ENCODE results near the gene KLHL22.

The KLHL22 gene

DNA sequence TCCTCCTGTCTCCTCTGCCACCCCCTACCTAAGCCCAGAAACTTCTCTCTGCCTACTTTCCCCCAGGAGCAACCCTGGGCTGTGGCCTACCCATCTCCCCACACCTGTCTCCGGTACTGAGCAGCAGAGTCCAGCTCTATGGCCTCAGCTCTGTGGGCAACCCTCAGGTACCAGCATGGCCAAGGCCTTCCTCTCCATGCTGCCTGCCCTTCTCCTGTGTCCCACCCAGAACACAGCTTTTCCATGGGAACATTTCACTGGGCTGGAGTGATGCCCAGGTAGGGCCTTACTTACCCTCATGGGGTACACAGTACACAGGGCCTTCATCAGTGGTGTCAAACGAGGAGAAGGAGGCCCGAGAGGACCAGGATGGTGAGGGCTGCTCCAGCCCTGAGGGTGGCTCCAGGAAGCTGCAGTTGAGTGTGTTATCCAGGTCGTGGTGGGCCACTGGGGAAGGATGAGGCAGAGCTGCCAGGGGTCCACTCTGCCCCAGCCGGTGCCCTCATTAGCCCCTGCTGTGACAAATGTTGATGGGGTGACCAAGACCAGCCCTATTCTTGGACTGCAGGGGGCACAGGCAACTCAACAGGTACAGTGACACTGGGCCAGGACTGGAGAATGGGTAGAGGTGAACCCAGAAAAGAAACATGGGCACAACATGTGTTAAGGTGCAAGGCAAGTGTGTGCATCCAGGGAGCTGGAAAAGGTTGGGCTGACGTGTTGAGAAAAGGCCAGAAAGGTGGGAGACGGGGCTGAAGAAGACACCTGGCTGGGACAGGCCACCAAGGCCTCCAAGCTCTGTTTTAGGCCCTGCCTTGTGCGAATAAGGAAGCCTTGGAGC, 68.3 kb downstream of the KLHL22 start:
- Mint-ChIP-seq H3K4me3 (peak overlapping the region; percentile 34), H3K27ac (no peak overlapping the region), H3K9me3 (no peaks in the 10 kb centered on the region), H3K36me3 (peaks cover 4% of the 10 kb centered on the region), H3K4me1 (peaks cover 6% of the 10 kb centered on the region), H3K27me3 (peaks cover 26% of the 10 kb centered on the region)
- no peak for DNase-seq (ENCODE audit: low spot score in 2 of 2)
- ATAC-seq (ENCODE audit: low read depth), result no peak

- Mint-ChIP-seq H3K4me1 (peaks cover 6% of the 10 kb centered on the region), H3K9me3 (no peaks in the 10 kb centered on the region), H3K27me3 (peaks cover 21% of the 10 kb centered on the region), H3K27ac (no peak overlapping the region), H3K4me3 (no peak overlapping the region), H3K36me3 (peaks cover 4% of the 10 kb centered on the region)
- DNase-seq (ENCODE audit: low spot score in 2 of 2), result no peak
- no peak for ATAC-seq (ENCODE audit: low read depth)
Observed at GRCh38 chr22:20426259-20426615, 69.4 kb downstream of the KLHL22 start.

- DNase-seq (ENCODE audit: low spot score in 2 of 2) (no peak), ATAC-seq (ENCODE audit: low read depth) (no peak)
- H3K36me3 Mint-ChIP-seq, result peaks cover 4% of the 10 kb centered on the region
- no peaks in the 10 kb centered on the region for H3K9me3 Mint-ChIP-seq
- H3K4me3 Mint-ChIP-seq, result no peak overlapping the region
- H3K4me1 Mint-ChIP-seq, result peaks cover 6% of the 10 kb centered on the region
- peaks cover 21% of the 10 kb centered on the region for H3K27me3 Mint-ChIP-seq
- no peak overlapping the region for H3K27ac Mint-ChIP-seq
Observed at GRCh38 chr22:20425566-20426258, 69.9 kb downstream of the KLHL22 start.

DNA sequence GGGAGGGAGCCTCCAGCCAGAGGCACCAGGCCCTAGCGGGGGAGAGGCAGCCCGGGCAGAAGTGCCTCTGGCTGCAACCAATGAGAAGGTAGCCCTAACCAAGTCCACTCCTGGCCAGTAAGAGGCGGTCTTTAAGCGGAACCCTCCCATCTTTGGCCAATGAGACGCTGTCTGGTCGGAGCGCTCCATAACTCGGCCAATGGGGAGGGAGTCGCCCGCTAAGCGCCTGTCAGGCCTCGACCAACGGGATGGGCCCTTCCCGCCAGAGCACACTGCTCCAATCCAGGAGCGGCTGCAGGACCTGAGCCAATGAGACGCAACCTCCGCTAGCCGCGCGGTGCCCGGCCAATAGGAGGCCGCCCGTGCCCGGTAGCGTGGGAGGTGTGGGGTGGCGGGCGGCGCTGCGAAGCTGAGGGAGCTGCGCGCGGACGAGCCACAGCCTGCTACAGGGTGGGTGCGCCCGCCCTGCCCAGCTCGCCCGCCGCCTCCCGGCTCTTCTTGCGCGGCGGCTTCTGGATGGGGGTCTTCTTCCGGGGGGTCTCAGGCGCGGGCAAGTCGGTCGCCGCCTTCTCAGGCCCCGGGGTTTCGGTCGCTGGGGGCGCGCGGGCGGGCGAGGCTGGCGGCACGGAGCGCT, 70.5 kb downstream of the KLHL22 start:
- H3K27ac Mint-ChIP-seq, result no peak overlapping the region
- H3K27me3 Mint-ChIP-seq, result peaks cover 21% of the 10 kb centered on the region
- peaks cover 4% of the 10 kb centered on the region for H3K36me3 Mint-ChIP-seq
- no peak for DNase-seq (ENCODE audit: low spot score in 2 of 2)
- H3K9me3 Mint-ChIP-seq, result no peaks in the 10 kb centered on the region
- no peak for ATAC-seq (ENCODE audit: low read depth)
- H3K4me1 Mint-ChIP-seq, result peaks cover 6% of the 10 kb centered on the region
- peak overlapping the region; percentile 69 for H3K4me3 Mint-ChIP-seq

DNA sequence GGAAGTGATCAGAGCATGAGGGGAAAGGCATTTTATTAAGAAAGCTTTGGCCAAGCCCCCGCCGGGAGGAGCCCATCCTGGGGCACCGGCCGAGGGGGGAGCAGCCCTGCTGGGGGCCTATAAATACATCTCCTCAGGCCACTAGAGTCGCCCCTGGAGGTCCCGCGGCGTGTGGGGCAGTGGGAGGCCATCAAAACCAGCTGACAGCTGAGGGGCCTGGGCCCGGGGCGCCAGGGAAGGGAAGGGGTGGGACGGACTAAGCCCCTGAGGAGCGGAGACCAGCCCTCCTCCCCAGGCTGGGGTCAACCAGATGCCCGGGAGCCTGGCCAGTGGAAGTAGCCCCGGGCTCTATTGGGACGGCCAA, 71.0 kb downstream of the KLHL22 start:
- Mint-ChIP-seq H3K27me3 (peaks cover 21% of the 10 kb centered on the region), H3K4me1 (peaks cover 6% of the 10 kb centered on the region), H3K27ac (no peak overlapping the region), H3K36me3 (peaks cover 4% of the 10 kb centered on the region), H3K9me3 (no peaks in the 10 kb centered on the region), H3K4me3 (peak overlapping the region; percentile 69)
- ATAC-seq (ENCODE audit: low read depth), result no peak
- DNase-seq (ENCODE audit: low spot score in 2 of 2), result no peak

DNA sequence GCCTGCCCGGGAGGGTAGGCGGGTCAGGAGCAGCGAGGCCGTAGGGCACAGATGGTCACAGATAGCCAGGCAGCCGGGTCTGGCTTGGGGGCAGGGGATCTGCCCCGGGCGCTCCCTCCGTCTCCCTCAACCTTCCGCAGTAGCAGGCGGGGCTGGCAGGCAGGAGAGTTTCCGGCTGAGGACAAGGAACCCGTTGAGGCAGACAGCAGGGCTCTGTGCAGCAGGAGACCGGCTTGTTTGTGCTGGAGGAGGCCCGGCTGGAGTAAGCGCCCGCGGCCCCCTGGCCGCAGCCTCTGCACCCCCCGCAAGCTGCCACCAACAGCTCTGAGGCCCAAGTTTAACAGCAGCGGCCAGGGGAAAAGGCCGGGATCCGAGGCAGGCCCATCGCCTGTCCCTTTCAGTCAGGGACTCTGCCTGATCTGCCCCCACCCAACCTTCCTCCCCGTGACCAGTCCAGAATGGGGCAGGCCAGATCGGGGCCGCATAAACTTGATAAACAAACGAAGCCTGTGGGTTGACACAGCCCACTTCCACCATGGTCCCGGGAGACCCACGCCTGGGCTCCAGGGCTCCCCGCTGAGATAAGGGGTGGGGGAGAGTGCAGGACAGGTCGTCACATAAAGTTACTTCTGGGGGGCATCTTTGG, 71.6 kb downstream of the KLHL22 start:
- Mint-ChIP-seq H3K27ac (no peak overlapping the region), H3K4me1 (peaks cover 5% of the 10 kb centered on the region), H3K4me3 (no peak overlapping the region), H3K27me3 (peaks cover 23% of the 10 kb centered on the region), H3K9me3 (no peaks in the 10 kb centered on the region), H3K36me3 (peaks cover 4% of the 10 kb centered on the region)
- ATAC-seq (ENCODE audit: low read depth), result no peak
- no peak for DNase-seq (ENCODE audit: low spot score in 2 of 2)

GRCh38 chr22:20423008-20423905, 72.3 kb downstream of the KLHL22 start:
- DNase-seq (ENCODE audit: low spot score in 2 of 2) (no peak), ATAC-seq (ENCODE audit: low read depth) (no peak)
- Mint-ChIP-seq H3K4me1 (peaks cover 2% of the 10 kb centered on the region), H3K36me3 (peaks cover 4% of the 10 kb centered on the region), H3K9me3 (no peaks in the 10 kb centered on the region), H3K27ac (no peak overlapping the region), H3K4me3 (no peak overlapping the region), H3K27me3 (peaks cover 20% of the 10 kb centered on the region)

DNA sequence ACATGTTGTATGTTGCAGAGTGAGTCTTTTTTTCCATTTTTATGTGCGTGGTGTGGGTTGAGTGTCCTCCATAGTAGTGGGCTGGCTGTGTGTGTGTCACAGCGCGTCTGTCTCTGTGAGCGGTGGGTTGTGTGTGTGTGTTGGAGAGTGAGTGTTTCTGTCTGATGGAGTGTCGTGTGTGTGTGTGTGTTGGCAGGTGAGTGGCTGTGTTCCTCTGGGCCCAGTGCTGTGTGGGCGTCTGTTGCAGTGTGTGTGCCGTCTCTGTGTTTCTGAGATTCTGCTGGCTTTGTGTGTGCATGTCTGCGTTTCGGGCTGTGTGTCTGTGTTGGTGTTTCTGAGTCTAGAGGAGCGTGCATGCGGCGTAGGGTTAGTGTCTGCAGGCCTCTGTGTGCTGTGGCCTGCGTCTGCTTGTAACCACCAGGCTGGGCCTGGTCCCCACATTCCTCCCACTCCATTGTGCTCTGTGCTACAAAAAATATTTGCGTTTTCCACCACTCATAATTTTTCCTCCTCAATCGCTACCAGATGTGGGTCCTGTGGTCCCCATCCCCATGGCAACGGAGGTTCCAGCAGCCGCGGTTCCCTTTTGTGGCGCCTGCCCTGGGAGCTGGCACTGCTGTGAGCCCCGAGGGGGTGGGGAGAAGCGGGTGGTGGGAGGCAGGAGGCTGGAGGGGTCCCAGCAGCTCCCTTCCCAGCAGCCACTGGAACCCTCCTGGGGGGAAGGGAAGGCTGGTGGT, 73.2 kb downstream of the KLHL22 start:
- no peak overlapping the region for H3K27ac Mint-ChIP-seq
- H3K4me3 Mint-ChIP-seq, result no peak overlapping the region
- no peak for ATAC-seq (ENCODE audit: low read depth)
- H3K27me3 Mint-ChIP-seq, result peaks cover 17% of the 10 kb centered on the region
- DNase-seq (ENCODE audit: low spot score in 2 of 2), result no peak
- H3K4me1 Mint-ChIP-seq, result peaks cover 2% of the 10 kb centered on the region
- no peaks in the 10 kb centered on the region for H3K9me3 Mint-ChIP-seq
- peaks cover 2% of the 10 kb centered on the region for H3K36me3 Mint-ChIP-seq

- H3K27me3 Mint-ChIP-seq, result peaks cover 11% of the 10 kb centered on the region
- peaks cover 2% of the 10 kb centered on the region for H3K4me1 Mint-ChIP-seq
- H3K36me3 Mint-ChIP-seq, result peaks cover 2% of the 10 kb centered on the region
- DNase-seq (ENCODE audit: low spot score in 2 of 2) (no peak), ATAC-seq (ENCODE audit: low read depth) (no peak)
- H3K4me3 Mint-ChIP-seq, result no peak overlapping the region
- no peaks in the 10 kb centered on the region for H3K9me3 Mint-ChIP-seq
- H3K27ac Mint-ChIP-seq, result no peak overlapping the region
Observed at GRCh38 chr22:20421507-20421874, 74.1 kb downstream of the KLHL22 start.

DNA sequence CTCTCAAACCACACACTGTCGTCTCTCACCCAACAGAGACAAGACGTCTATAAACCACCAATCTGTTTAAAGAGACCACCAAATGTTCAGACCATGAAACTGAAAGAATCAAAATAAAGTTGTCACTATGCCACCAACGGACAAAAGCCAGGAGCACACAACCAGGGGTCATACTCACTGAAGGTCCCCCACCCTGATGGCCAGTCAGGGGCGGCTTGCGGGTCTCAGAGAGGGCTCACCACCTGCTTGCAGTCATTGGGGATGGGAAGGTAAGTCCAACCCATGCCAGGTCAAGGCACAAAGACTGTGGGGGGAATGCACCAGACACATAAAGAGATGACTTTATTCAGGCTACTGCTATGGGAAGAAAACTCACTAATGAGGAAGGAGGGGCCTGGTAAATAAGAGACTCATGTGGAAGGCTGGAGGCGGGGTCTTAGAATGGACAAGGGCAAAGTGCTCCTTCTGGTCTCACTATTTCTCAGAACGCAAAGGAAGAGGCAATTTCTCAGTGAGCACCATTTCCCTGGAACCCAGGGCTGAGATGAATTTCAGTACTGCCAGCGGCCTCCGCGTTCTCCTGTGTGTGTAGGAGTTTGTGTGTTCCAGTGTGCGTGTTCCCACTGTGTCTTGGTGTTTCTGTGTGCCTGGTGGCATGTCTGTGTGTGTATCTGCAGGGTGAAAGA, 75.3 kb downstream of the KLHL22 start:
- Mint-ChIP-seq H3K27me3 (peaks cover 11% of the 10 kb centered on the region), H3K4me3 (no peak overlapping the region), H3K36me3 (peaks cover 2% of the 10 kb centered on the region), H3K4me1 (peaks cover 2% of the 10 kb centered on the region), H3K27ac (no peak overlapping the region), H3K9me3 (no peaks in the 10 kb centered on the region)
- DNase-seq (ENCODE audit: low spot score in 2 of 2) (no peak), ATAC-seq (ENCODE audit: low read depth) (no peak)

GRCh38 chr22:20419664-20419951, 76.0 kb downstream of the KLHL22 start:
- Mint-ChIP-seq H3K36me3 (peaks cover 2% of the 10 kb centered on the region), H3K4me1 (no peaks in the 10 kb centered on the region), H3K27ac (no peak overlapping the region), H3K27me3 (peaks cover 9% of the 10 kb centered on the region), H3K9me3 (no peaks in the 10 kb centered on the region), H3K4me3 (no peak overlapping the region)
- no peak for ATAC-seq (ENCODE audit: low read depth)
- no peak for DNase-seq (ENCODE audit: low spot score in 2 of 2)

- Mint-ChIP-seq H3K4me3 (peak overlapping the region; percentile 54), H3K4me1 (no peaks in the 10 kb centered on the region), H3K36me3 (no peaks in the 10 kb centered on the region), H3K9me3 (no peaks in the 10 kb centered on the region), H3K27ac (no peak overlapping the region), H3K27me3 (peaks cover 4% of the 10 kb centered on the region)
- ATAC-seq (ENCODE audit: low read depth) (peak; percentile 80), DNase-seq (ENCODE audit: low spot score in 2 of 2) (peak; percentile 74 to 78)
Observed at GRCh38 chr22:20418211-20418788, 77.3 kb downstream of the KLHL22 start.
